ENCODE data around the gene SMG5. TPM values are rescaled to one million over a fixed set of nuclear protein-coding genes. Genes with fewer than 3 reads are reported as not detected.

Gene SMG5
- polyA plus RNA-seq, 3 donors: 4.4 to 72.4 (median 7.0) TPM

- H2AFZ ChIP-seq (ENCODE audit: insufficient read depth, low read depth, low read length, poor library complexity, severe bottlenecking): no peak overlapping the region
- no peak overlapping the region for H3K9ac ChIP-seq (ENCODE audit: insufficient read depth, low read length, poor library complexity, severe bottlenecking)
- no peak overlapping the region for H3K4me3 Mint-ChIP-seq
- peaks cover 0 to 2% (median 0%) of the 10 kb centered on the region in 3 donors for H3K27me3 Mint-ChIP-seq (ENCODE audit: low read depth in 3 of 3)
- peaks cover 44% of the 10 kb centered on the region for H3K4me1 Mint-ChIP-seq
- peak overlapping the region in 1 of 7 donors; percentile 72 for H3K27ac Mint-ChIP-seq
- peaks cover 32 to 33% of the 10 kb centered on the region in 2 donors for H3K36me3 Mint-ChIP-seq
- 100% methylated on average over 6 of the region's 8 CpGs for WGBS (ENCODE audit: insufficient coverage)
- H3K4me3 ChIP-seq (replicated peaks in 1 of 3; ENCODE audit: low read depth in 2 of 3, low read length in 3 of 3): no peak overlapping the region
- H3K27ac ChIP-seq (ENCODE audit: low read depth in 1 of 2, low read length in 2 of 2): no peak overlapping the region
- H3K27me3 ChIP-seq (ENCODE audit: control insufficient read depth in 2 of 2, insufficient read depth in 2 of 2, low read length in 2 of 2): no peaks in the 10 kb centered on the region
- H3K4me2 ChIP-seq (replicated peaks; ENCODE audit: extremely low read depth, low read length, poor library complexity, severe bottlenecking): no peak overlapping the region
- H3K9me3 ChIP-seq (replicated peaks in 1 of 2; ENCODE audit: control insufficient read depth in 1 of 2, insufficient read depth in 1 of 2, low read length in 2 of 2): no peaks in the 10 kb centered on the region
- peaks cover 0 to 3% (median 0%) of the 10 kb centered on the region in 7 donors for H3K9me3 Mint-ChIP-seq
- H3K4me1 ChIP-seq (ENCODE audit: control insufficient read depth in 1 of 2, insufficient read depth in 2 of 2, low read length in 2 of 2): peaks cover 29 to 31% of the 10 kb centered on the region in 2 donors
- intact Hi-C loops (cut with micrococcal nuclease): no loop called here
- TF ChIP-seq CTCF (IDR thresholded peaks at IDR 0.05): no peak
- DNase-seq: no peak
- peaks cover 6% of the 10 kb centered on the region for H3K79me2 ChIP-seq (ENCODE audit: insufficient read depth, low read length)
- H3K36me3 ChIP-seq (replicated peaks in 1 of 2; ENCODE audit: control insufficient read depth in 1 of 2, insufficient read depth in 2 of 2, low read length in 2 of 2): peaks cover 12 to 35% of the 10 kb centered on the region in 2 donors
- H4K20me1 ChIP-seq (ENCODE audit: insufficient read depth, low read length): peaks cover 6% of the 10 kb centered on the region
Measured at GRCh38 chr1:156293098-156293434, 10.4 kb upstream of the SMG5 start.

- peaks cover 0 to 1% (median 0%) of the 10 kb centered on the region in 7 donors for H3K9me3 Mint-ChIP-seq
- Histone ChIP-seq H3K4me3 (replicated peaks in 1 of 3; ENCODE audit: low read depth in 2 of 3, low read length in 3 of 3) (peak overlapping the region; percentile 2 to 68 (median 28)), H4K20me1 (ENCODE audit: insufficient read depth, low read length) (peaks cover 6% of the 10 kb centered on the region), H3K36me3 (replicated peaks in 1 of 2; ENCODE audit: control insufficient read depth in 1 of 2, insufficient read depth in 2 of 2, low read length in 2 of 2) (peaks cover 12 to 36% of the 10 kb centered on the region in 2 donors), H3K9ac (ENCODE audit: insufficient read depth, low read length, poor library complexity, severe bottlenecking) (peak overlapping the region; percentile 49), H2AFZ (ENCODE audit: insufficient read depth, low read depth, low read length, poor library complexity, severe bottlenecking) (peak overlapping the region; percentile 86), H3K79me2 (ENCODE audit: insufficient read depth, low read length) (peaks cover 6% of the 10 kb centered on the region), H3K4me2 (replicated peaks; ENCODE audit: extremely low read depth, low read length, poor library complexity, severe bottlenecking) (peak overlapping the region; percentile 80), H3K4me1 (ENCODE audit: control insufficient read depth in 1 of 2, insufficient read depth in 2 of 2, low read length in 2 of 2) (peaks cover 29 to 31% of the 10 kb centered on the region in 2 donors), H3K27ac (ENCODE audit: low read depth in 1 of 2, low read length in 2 of 2) (peak overlapping the region; percentile 57 to 58), H3K27me3 (ENCODE audit: control insufficient read depth in 2 of 2, insufficient read depth in 2 of 2, low read length in 2 of 2) (no peaks in the 10 kb centered on the region), H3K9me3 (replicated peaks in 1 of 2; ENCODE audit: control insufficient read depth in 1 of 2, insufficient read depth in 1 of 2, low read length in 2 of 2) (no peaks in the 10 kb centered on the region)
- H3K27me3 Mint-ChIP-seq (ENCODE audit: low read depth in 3 of 3): peaks cover 0 to 2% (median 0%) of the 10 kb centered on the region in 3 donors
- 19% methylated on average over 31 of the region's 37 CpGs for WGBS (ENCODE audit: insufficient coverage)
- peak overlapping the region; percentile 80 to 93 for H3K4me3 Mint-ChIP-seq
- peak overlapping the region; percentile 41 to 95 (median 76) for H3K27ac Mint-ChIP-seq
- DNase-seq: peak; percentile 65 to 75 (median 74)
- intact Hi-C loops (cut with micrococcal nuclease): no loop called here
- H3K4me1 Mint-ChIP-seq: peaks cover 44% of the 10 kb centered on the region
- H3K36me3 Mint-ChIP-seq: peaks cover 32 to 43% of the 10 kb centered on the region in 2 donors
- no peak for TF ChIP-seq CTCF (IDR thresholded peaks at IDR 0.05)
Measured at GRCh38 chr1:156291226-156292061, 8.8 kb upstream of the SMG5 start.

Measured in CD14-positive monocyte (primary cell).